Upper lobe of left lung (tissue), 4 donors: ENCODE measurements around the gene AP1S2.
A peak's percentile ranks its signal among the peaks of the same experiment; 100 is the strongest.

Experiments
- EP300 ChIP-seq, 4 donors: sonication (generic); formaldehyde crosslinking; IDR thresholded peaks; one replicate each; pipeline ENCODE4 v1.5.1; 2017; ENCODE audit warnings: antibody characterized with exemption in 4 of 4, control low read depth in 2 of 4
- POLR2A ChIP-seq, 4 donors: fragments of 450-650 bp; IDR thresholded peaks; one replicate each; pipeline ENCODE4 v1.5.1; 2016 to 2017; ENCODE audit warnings: antibody characterized with exemption in 4 of 4, mild to moderate bottlenecking in 2 of 4
- TF ChIP-seq, protein P1 (sequence below), 6 experiments: fragments of 450-650 bp in 4 of 6; fragments of 200-600 bp in 2 of 6; sonication (generic) in 2 of 6; IDR thresholded peaks; one replicate each; pipeline ENCODE4 v1.5.1; 2016 to 2019; ENCODE audit warnings: antibody characterized with exemption in 6 of 6

DNA sequence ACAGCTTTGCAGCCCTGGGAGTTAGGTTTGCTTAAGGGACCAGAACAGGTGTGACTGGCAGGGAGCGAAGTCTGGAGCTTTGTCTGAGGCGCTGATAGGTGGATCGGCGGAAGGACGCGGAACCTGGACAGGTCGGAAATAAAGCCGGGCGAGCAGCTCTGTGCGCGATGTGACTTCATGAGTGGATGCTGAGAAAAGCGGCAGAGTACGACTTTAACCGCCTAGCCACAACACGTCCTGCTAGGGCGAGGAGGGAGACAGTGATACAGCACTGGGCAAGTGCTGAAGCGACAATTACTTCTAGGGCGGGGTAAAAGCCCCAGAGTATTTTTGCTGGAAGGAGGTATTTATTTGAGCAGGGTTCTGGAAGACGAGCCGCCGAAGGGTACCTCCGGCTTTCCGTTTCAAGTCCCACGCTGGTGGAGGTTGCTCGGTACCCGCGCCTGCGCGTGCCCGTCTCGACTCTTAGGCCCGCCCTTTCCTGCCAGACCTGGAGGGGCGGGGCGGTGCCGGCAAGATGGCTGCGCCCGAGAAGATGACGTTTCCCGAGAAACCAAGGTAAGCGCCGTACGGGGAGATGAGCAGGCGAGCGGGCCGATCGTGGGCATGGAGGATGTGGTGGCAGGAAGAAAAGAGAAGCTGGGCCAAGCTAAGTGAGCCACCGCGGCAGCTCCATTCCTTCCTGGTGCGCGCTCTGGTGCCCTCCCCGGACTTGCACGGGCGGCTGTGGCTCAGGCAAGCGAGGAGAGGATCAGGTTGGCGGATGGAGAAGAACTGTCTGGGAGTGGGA lies 64.4 kb downstream of the AP1S2 start, which contains the start of gene ZRSR2:
- TF ChIP-seq POLR2A (IDR thresholded peaks at IDR 0.05) = peak in 3 of 4 donors; percentile 36 to 81 (median 46)
- TF ChIP-seq EP300 (IDR thresholded peaks at IDR 0.05) = no peak
- TF ChIP-seq, protein P1, sequence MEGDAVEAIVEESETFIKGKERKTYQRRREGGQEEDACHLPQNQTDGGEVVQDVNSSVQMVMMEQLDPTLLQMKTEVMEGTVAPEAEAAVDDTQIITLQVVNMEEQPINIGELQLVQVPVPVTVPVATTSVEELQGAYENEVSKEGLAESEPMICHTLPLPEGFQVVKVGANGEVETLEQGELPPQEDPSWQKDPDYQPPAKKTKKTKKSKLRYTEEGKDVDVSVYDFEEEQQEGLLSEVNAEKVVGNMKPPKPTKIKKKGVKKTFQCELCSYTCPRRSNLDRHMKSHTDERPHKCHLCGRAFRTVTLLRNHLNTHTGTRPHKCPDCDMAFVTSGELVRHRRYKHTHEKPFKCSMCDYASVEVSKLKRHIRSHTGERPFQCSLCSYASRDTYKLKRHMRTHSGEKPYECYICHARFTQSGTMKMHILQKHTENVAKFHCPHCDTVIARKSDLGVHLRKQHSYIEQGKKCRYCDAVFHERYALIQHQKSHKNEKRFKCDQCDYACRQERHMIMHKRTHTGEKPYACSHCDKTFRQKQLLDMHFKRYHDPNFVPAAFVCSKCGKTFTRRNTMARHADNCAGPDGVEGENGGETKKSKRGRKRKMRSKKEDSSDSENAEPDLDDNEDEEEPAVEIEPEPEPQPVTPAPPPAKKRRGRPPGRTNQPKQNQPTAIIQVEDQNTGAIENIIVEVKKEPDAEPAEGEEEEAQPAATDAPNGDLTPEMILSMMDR (IDR thresholded peaks at IDR 0.05) = no peak
